ENCODE measurements around the gene GLIS1.

Gene GLIS1

DNA sequence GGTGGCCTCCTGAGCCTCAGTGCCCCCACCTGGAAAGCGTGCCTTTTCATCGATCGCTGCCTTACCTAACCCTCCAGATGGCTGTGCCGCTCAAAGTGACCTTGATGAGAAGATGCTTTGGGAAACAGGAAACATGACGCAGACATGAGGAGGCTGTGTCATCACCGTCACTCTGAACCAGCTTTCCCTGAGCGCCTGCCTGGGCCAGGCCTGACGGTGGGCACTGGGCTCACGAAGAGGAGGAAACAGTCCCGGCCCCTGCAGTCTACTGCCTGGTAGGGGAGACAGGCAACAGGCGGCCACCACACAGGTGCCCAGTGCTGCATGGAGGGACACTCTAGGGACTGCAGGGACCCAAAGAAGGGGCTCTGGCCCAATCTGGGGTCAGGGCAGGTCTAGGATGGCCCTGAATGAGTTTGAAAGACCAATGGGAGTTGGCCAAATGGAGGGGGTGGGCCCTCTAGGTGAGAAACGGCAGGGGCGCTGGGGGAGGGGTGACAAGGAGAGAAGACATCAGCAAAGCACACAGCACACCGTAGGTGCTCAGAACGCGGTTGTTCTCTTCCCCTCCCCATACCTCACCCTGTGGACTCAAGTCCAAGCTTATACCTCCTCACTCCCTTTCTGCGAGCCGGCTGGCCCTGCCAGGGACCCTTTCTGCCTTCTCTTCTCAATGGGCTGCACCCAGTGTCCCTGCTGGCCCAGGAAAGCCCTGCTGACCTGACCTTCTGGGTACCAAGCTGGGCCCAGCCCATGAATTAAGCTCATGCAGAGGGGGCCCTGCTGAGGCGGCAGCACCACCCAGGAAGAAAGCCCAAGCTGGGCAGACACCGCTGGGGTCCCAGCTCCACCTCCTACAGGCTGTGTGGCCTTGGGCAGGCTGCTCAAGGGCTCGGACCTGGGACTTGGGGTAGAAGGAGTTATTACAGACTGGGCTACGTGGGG, 44.9 kb downstream of the GLIS1 start:
- DNase-seq (ENCODE audit: low spot score) = no peak

DNA sequence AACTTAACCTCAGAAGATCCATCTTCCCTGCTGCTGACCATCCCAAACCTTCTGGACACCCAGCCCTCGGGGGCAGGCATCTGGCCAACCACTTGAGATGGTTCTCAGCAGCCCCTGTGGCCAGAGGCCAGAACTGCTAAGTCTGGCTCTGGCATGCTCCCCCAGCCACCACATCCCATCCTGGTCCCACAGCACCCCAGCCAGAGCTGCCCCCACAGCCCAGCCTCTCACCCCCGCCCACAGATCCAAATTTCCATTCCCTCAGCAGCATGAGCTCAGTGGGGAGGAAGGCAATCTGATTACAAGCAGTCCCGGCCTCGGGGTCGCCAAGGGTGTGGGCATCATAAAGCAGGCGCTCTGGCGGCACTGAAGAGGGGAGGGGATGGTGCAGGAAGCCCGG, 45.6 kb downstream of the GLIS1 start:
- DNase-seq (ENCODE audit: low spot score) = no peak

DNA sequence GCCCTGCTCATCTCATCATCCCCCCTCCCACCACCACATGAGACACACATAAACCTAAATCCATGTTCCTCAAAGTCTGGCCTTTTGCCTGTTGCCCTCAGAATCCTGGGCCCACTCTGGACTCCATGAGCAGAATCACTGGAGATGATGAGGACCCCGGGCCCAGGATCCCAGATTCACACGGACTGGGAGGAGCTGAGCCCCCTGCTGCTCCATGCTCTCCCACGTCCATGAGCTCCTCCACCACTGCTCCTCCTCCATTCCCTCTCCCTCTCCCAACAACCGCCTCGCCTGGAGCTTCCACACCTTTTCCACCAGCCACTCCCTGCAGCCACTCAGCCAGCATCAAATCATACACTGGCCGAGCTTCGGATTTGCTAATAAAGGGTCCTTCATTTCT, 47.6 kb downstream of the GLIS1 start:
- no peak for DNase-seq (ENCODE audit: low spot score)

DNA sequence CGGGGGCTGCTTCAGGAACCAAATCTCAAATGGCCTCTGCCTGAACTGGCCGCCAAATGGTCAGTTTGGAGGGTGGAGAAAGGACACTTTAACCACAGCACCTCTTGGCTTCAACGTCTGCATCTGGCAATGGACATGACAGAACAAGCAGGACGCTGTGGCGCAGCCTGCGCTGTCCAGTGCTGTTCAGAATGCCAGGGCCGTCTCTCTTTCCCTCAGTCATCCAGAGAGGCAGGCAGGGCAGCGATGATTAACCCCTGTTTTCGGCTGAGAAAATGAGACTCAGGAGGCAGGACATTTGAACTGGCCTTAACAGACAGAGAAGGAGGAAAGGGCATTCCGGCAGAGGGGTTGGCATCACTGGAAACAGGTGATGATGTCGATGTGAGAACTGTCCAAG, 48.6 kb downstream of the GLIS1 start:
- no peak for DNase-seq (ENCODE audit: low spot score)

DNA sequence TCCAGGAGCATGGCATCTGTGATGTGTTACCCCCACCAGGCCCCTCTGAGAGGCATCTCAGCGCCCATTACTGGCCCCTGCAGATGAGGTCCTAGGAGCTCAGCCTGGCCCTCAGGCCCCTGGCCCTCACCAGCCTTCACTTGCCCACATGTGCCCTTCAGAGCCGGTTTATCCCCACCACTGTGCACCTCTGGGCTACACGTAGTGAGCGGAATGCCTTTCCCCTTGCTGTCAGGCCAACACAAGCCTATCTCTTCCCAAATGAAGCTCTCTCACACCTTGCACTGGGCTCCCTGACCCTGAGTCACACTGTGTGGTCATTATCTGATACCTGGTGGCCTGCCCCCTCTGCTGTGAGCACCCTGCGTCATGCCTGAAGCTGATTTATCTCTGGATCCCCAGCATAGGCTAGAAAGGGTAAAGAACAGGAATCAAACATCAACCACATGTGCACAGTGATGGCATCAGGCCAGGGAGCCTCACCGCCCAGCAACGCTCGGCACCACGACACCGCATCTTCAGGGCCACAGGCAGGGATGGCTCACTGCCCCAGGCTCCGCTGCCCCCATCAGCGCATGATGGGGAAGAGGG, 49.1 kb downstream of the GLIS1 start:
- DNase-seq (ENCODE audit: low spot score) = no peak

DNA sequence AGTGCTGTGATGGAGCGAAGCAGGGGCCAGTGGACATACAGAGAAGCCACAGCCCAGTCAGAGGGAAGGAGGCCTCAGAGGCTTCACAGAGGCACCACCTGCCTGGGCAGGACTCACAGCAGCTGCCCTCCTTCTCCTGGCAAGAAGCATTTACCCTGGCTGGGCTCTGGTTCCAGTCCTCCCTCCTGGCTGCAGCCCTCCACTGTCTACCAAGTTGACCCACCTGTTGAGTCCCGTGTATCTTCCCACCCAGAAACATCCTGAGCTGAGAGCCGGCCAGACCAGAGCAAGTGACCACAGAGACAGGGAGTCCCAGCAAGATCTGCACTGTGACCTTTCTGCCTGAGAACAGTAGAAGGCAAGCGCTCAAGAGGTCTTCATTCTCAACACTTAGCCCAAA, 49.7 kb downstream of the GLIS1 start:
- no peak for DNase-seq (ENCODE audit: low spot score)

DNA sequence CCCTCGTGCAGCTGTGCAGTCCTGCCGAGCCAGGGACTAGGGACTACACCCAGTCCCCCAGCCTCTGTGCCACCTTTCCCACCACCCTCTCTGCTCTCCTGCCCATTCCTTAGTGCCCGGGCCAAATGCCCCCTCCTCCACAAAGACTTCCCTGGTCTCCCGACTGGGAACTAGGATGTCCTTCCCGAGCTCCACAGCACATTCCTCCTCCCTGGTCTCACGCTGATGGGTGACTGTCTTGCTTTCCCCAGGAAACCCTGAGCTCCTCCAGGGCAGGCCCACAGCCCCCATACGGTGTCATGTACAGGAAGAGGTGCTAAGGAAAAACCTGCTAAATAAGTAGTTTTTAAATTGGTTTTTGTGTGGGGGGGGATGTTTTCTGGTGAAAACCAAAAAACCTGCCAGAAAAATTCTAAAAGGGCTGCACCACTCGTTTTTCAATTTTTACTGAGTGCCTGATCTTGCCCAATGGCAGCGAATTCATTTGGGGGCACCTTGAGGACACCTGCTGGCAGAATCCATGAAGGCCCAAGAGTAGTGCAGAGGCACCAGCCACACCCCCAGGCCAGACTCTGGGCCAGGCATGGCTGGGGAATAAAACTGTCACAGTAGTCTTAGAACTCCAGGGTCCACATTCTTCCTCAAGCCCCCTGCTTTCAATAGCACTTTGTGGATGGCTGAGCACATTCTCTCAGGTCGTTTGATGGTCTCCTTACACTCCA, 50.4 kb downstream of the GLIS1 start:
- DNase-seq (ENCODE audit: low spot score) = no peak

DNA sequence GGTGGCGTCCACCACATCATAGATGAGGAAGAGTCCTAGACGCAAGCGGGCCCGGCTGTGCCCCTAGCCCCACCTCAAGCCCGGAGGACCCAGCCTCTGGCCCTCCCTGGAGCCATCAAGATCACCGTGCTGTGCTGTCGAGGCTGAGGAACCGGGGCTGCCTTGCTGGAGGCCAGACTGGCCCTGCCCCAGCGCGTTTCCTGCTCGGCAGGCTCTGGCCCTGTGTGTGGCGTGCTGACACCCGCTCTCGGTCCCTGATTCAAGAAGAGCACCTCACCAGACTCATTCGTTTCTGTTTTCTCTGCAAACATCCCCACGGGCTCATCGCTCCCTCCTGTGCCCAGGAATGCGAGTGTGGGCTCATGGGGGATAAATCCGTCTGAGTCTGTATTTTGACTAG, 51.1 kb downstream of the GLIS1 start:
- no peak for DNase-seq (ENCODE audit: low spot score)

DNA sequence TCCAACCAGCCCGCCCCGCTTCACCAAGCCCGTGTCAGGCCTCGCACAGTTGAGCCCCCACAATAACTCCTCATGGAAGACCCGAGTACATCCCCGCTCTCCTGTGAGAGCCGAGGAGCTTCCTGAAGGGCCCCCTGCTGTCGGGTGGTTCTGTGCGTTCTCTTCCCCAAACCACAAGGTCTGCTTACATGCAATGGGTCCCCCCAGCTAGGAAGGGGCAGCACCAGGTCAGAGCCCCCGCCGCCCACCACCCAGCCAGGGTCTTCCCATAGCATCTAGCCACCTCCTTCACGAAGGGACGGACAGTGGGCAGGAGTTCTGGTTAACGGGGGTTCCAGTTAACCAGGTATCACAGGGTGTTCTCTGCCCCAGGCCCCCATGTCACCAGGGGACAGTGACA, 51.5 kb downstream of the GLIS1 start:
- DNase-seq (ENCODE audit: low spot score) = no peak

DNA sequence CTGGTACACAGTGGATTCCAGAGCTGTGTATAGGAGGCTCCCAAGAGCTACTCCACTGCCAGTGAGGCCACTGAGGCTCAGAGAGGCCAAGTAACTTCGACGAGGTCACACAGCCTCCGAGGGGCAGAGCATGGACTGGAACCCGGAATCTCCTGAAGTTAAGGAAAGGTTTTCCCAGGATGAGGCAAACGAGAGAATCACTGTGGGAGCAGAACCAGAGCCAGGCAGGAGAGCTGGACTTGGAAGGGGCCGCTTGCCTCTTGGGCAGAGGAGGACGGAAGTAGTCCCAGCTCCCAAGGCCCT, 52.0 kb downstream of the GLIS1 start:
- DNase-seq (ENCODE audit: low spot score) = no peak

DNA sequence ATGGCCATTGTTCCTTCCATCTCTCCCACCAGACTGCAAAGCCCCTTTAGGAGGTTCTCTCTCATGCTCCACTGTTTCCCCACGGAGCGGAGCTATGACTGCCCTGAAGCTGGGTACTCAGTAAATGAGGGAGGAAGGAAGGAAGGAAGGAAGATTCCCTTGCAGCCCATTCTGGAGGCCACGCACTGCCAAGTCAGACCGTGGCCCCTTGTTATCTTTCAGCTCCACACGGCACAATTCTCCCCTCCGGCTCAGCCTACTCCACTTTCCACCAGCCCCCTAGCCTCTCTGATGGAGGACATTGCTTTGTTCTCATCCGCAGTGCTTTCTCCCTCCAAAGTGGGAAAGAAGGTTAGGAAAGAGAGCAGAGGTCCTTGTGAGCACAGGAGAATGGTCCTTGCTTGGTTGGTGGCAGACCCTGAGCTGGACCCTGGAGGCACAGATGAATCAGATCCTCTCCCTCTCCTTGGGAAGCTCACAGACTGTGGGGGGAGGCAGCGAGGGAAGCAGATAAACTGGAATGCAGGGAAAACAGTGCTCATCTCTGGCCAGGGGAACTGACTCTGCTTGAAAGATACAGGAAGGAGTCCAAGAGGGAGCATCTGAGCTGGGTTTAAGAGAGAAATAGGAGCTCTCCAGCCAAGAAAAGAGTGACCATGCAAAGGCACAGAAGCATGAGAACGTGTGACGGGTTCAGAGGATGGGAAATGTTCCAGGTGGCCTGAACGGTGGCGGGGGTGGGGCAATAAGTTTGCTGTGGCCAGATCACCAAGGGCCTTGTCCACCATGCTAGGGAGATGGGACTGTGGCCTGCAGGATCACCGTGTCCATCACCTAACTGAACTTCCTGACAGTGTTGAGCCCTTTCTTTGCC, 52.6 kb downstream of the GLIS1 start:
- DNase-seq (ENCODE audit: low spot score) = no peak

DNA sequence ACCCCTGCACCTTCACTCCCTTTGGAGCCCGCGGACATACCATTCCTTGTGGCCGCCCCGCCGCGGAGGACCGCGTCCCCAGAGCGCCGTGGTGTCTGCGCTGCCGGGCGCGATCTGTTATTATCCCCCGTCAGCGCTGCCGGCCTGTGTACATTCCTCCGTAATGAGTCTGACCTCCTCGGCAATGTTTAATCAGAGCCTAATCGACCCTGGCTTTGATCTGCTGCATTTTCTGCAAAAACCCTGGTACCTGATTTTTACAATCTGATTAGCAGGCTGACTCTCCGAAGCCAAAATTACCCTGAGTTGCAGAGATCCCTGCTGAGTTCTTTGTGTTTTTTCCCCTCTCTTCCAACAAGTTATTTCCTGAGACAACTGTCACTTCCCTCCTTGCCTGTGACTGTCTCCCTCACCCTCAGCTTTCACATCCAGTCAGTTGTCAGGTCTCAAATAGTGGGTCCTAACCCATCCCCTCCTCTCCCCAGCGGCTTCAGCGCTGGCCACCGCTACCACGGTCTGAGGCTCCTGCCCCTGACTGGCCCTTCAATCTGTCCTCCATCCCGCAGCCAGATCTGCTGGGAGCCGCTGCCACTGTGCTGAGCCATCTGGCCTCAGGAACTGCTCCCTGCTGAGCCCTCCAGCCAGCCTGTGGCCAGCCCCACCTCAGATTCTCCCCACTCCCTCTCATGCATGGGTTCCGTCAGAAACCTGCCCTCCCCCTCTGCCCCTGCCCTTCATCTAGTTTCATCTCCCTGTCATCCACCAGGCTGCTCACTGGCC, 53.5 kb downstream of the GLIS1 start:
- DNase-seq (ENCODE audit: low spot score) = no peak

DNA sequence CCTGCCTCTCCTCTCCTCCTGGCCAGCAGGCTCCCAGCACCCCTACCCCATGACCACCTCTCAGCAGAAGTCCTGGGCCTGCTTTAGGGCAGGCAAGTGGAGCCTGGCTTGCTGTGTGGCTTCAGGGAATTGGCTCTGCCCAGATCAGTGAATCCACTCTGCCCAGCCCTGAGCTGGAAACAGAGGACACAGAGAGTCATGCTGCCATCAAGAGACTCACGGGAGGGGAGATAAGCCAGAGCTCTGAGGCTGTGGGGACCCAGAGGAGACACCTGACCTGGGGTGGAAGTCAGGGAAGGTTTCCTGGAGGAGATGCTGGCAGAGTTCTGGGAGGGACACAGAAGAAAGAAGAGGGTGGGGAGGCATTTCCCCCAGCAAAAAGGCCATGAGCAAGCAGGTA, 54.2 kb downstream of the GLIS1 start:
- DNase-seq (ENCODE audit: low spot score) = no peak

DNA sequence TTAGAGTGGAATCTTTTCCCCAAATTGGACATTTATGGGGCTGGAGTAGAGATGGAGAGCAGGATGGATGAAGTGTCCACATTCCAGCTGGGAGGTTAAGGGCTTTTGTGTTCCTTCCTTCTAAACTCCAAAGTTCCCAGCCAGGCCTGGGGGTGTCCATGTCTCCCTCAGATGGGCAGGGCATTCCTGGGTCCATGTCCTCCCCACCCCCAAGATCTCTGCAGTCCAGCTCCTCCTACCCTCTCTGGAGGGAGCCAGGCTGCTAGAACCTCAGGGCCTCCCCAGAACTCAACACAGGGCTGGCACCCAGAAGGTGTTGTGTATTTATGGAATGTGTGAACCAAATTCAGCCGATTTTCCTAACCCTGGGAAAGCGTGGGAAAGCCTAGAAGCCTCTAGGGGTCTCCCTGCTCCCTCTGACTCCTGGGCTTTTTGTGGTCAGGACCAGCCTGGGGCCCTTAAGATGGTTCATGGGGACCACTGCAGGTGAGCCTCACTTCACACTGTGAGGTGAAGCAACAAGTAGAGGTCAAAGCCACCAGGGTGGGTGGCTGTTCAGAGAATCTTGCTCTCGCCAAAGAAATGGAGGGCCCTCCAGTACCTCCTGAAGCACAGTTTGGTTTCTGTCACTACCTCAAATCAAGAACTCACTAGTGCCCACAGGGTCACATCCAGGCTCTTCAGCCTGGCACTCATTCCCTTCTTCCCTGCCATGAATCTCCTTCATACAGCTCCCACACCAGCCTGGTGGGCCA, 54.8 kb downstream of the GLIS1 start:
- DNase-seq (ENCODE audit: low spot score) = no peak

DNA sequence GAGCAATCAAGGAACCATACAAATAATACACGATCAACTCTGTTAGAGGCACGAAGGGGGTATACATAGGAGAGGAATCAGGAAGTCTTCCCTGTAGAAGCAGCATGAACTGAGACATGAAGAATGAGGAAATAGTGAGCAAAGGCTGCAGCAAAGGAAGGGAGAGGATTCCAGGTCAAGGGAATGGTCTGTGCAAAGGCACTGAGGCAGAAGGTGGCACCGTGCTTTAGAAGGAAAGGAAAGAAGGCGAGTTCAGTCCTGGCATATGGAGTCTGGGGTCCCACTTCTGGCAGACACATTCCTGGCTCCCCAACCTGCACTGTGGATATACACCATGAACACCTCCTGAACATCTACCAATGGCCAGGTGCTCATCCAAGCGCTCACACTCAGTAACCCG, 56.1 kb downstream of the GLIS1 start:
- no peak for DNase-seq (ENCODE audit: low spot score)

DNA sequence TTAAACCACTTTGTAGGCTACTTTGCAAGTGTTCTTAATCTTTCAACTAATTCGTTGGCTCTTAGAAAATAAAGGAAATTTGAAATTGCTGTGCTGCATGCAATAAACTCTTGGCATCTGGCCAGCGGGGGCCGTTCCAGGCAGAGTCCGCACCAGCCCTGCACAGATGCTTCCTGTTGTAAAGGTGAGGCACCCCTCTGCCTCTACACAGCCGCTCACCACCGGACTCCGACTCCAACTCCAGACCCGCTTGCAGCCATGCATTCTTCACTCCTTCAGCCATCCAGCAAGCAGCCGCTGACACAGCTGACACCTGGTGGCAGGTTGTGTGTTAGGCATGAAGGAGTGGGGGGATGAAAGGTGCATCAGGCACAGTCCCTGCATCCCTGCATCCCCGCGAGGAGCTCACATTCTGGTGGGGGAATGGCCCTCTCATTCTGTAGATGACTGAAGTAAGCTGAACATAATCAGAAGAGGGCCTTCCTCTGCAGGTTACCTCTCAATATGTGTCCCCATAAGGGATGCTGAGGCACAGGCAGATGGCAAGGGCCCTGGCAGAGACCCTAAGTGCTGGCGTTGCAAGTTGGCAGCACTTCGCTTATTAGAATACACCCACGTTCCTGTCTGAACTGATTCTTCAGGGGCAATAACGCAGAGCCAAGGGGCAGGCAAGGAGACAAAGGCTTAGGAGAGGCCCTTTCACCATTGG, 56.8 kb downstream of the GLIS1 start:
- peak; percentile 25 for DNase-seq (ENCODE audit: low spot score)

DNA sequence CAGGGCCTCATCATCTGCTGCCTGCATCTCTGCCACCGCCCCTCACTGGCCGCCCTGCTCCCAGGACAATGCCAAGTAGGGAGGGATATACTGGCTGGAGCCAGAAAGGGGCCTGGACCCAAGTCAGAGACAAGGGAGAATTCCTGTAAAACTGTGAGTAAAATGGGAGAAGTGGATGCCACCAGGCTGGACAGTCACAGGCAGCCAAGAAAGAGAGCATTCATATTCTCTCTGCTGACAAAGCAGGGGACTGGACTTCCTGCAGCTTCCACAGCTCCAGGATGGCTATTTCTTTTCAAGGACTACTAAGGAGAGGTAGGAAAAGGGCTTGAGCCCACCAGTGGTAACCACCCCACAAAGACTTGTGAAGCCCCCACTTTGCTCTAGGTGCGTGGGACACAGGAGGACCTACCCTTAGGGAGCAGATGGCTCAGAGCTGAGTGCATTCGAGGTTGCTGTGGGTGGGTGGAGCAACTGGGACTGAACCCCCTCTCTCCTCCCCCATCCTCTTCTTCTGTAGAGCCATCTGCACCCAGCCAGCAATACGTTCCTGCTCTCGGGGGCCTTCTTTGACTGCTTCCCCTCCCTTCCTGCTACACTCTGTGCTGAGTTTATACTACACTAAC, 57.5 kb downstream of the GLIS1 start:
- DNase-seq (ENCODE audit: low spot score) = no peak

DNA sequence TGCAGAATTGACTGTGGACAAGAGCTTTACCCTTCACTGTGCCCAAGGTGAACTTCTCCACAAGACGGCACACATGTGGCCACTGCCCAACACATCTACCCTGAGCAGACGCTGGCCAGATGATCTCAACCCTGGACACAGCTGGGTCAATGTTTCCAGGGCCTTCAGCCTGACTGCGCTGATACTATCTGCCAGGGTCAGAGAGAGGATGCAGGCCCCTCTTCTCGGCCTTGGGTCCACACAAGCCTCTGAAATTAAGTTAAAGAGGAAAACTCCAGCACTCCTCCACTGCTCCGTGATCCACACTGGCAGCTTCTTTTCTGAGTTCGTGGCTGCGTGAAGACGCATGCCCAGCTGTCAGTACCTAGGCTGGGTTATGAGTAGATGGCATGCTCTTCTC, 58.1 kb downstream of the GLIS1 start:
- DNase-seq (ENCODE audit: low spot score) = no peak

DNA sequence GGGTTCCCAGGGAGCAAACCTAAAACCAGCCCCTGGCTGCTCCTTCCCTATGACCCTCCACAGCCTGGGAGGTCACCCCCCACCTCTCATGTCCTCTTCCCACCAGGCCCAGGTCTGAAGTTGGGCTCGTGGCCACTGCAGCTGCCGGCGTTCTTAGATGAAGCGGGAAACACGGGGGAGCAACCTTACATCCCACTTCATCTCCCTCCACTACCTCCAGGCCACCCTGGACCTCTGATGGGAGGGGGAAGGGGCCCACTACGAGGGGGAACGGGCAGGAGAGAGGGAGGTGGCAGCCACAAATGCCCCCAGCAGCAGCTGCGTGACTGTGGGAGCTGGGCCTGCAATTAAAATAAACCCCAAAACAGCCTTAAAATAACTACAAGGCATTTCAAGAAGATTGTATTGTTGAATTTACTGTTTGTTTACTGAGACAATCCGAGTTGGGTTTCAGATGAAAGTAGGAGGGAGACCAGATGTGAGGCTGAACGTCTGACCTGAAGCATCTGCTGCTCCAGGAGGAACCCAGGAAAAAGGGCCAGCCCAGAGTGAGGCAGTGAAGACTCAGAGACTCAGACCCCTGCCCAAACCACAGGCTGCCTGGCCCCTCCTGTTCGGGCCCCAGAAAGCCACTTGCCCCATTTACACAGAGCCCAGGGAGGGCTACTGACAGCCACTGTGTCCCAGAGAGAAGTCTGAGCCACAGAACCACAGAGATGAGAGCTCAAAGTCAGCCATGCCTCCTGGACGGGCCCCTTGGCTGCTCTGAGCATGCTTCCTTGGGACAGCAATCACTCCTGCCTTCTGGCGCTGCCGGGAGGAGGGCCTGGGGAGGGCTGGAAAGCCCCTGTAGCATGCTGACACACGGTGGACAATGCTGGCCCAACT, 59.8 kb downstream of the GLIS1 start:
- DNase-seq (ENCODE audit: low spot score) = no peak

All from LoVo (cell line).